T-helper 1 cell treated with Interleukin-12 subunit alpha and Interleukin-12 subunit beta and Interleukin-4 antibody, amounts not matched to agents 30 μg/mL and 1 μg/mL, for 36 hours (primary cell): ENCODE measurements around the gene CORO2B.

Experiments used
- H3K27ac Mint-ChIP-seq: one replicate; pipeline ENCODE4 v1.8.0; 2021; ENCODE audit warnings: mild to moderate bottlenecking, mixed read lengths
- H3K27me3 Mint-ChIP-seq: one replicate; pipeline ENCODE4 v1.8.0; 2021; ENCODE audit warnings: low read depth, mixed read lengths
- H3K36me3 Mint-ChIP-seq: one replicate; pipeline ENCODE4 v1.8.0; 2021; ENCODE audit warnings: low read depth, mixed read lengths
- H3K4me1 Mint-ChIP-seq: one replicate; pipeline ENCODE4 v1.8.0; 2021; ENCODE audit warnings: low read depth, mixed read lengths
- H3K4me3 Mint-ChIP-seq: one replicate; pipeline ENCODE4 v1.8.0; 2021; ENCODE audit warnings: mild to moderate bottlenecking, moderate library complexity, mixed read lengths
- H3K9me3 Mint-ChIP-seq: one replicate; pipeline ENCODE4 v1.8.0; 2021; ENCODE audit warnings: mixed read lengths

Gene CORO2B

GRCh38 chr15:68653031-68653635 lies 74.3 kb downstream of the CORO2B start:
- H3K36me3 Mint-ChIP-seq: no peaks in the 10 kb centered on the region
- no peak overlapping the region for H3K4me3 Mint-ChIP-seq

GRCh38 chr15:68653801-68654200 lies 75.0 kb downstream of the CORO2B start:
- Mint-ChIP-seq H3K4me1 (no peaks in the 10 kb centered on the region), H3K36me3 (no peaks in the 10 kb centered on the region), H3K27ac (no peak overlapping the region), H3K9me3 (no peaks in the 10 kb centered on the region), H3K4me3 (no peak overlapping the region), H3K27me3 (no peaks in the 10 kb centered on the region)

More at GRCh38 chr15:68653031-68653635, 74.3 kb downstream of the CORO2B start:
- Mint-ChIP-seq H3K9me3 (no peaks in the 10 kb centered on the region), H3K4me1 (no peaks in the 10 kb centered on the region), H3K27ac (no peak overlapping the region), H3K27me3 (no peaks in the 10 kb centered on the region)

GRCh38 chr15:68654786-68655560 lies 76.2 kb downstream of the CORO2B start:
- no peaks in the 10 kb centered on the region for H3K4me1 Mint-ChIP-seq
- H3K27me3 Mint-ChIP-seq: no peaks in the 10 kb centered on the region

GRCh38 chr15:68655686-68656437 lies 77.1 kb downstream of the CORO2B start:
- H3K36me3 Mint-ChIP-seq: no peaks in the 10 kb centered on the region

More at GRCh38 chr15:68654786-68655560, 76.2 kb downstream of the CORO2B start:
- Mint-ChIP-seq H3K4me3 (no peak overlapping the region), H3K9me3 (no peaks in the 10 kb centered on the region), H3K27ac (no peak overlapping the region), H3K36me3 (no peaks in the 10 kb centered on the region)

GRCh38 chr15:68656438-68656739 lies 77.6 kb downstream of the CORO2B start:
- Mint-ChIP-seq H3K9me3 (no peaks in the 10 kb centered on the region), H3K4me1 (no peaks in the 10 kb centered on the region), H3K4me3 (no peak overlapping the region), H3K27me3 (no peaks in the 10 kb centered on the region), H3K36me3 (no peaks in the 10 kb centered on the region), H3K27ac (no peak overlapping the region)

More at GRCh38 chr15:68655686-68656437, 77.1 kb downstream of the CORO2B start:
- Mint-ChIP-seq H3K27ac (no peak overlapping the region), H3K27me3 (no peaks in the 10 kb centered on the region), H3K4me1 (no peaks in the 10 kb centered on the region), H3K4me3 (no peak overlapping the region), H3K9me3 (no peaks in the 10 kb centered on the region)

- H3K9me3 Mint-ChIP-seq: no peaks in the 10 kb centered on the region
- no peak overlapping the region for H3K27ac Mint-ChIP-seq
- no peaks in the 10 kb centered on the region for H3K36me3 Mint-ChIP-seq
- H3K4me1 Mint-ChIP-seq: no peaks in the 10 kb centered on the region
- no peak overlapping the region for H3K4me3 Mint-ChIP-seq
- H3K27me3 Mint-ChIP-seq: peaks cover 3% of the 10 kb centered on the region
Observed at GRCh38 chr15:68658151-68658550, 79.4 kb downstream of the CORO2B start.

- no peak overlapping the region for H3K4me3 Mint-ChIP-seq
- H3K27ac Mint-ChIP-seq: no peak overlapping the region
- H3K36me3 Mint-ChIP-seq: no peaks in the 10 kb centered on the region
- H3K4me1 Mint-ChIP-seq: no peaks in the 10 kb centered on the region
- H3K9me3 Mint-ChIP-seq: no peaks in the 10 kb centered on the region
- peaks cover 5% of the 10 kb centered on the region for H3K27me3 Mint-ChIP-seq
Observed at GRCh38 chr15:68658641-68659358, 80.0 kb downstream of the CORO2B start.

GRCh38 chr15:68663526-68663925 lies 84.7 kb downstream of the CORO2B start:
- H3K4me1 Mint-ChIP-seq: no peaks in the 10 kb centered on the region
- no peak overlapping the region for H3K4me3 Mint-ChIP-seq
- no peaks in the 10 kb centered on the region for H3K9me3 Mint-ChIP-seq
- H3K36me3 Mint-ChIP-seq: no peaks in the 10 kb centered on the region
- H3K27ac Mint-ChIP-seq: no peak overlapping the region
- H3K27me3 Mint-ChIP-seq: peaks cover 13% of the 10 kb centered on the region

GRCh38 chr15:68666120-68666811 lies 87.5 kb downstream of the CORO2B start:
- H3K9me3 Mint-ChIP-seq: no peaks in the 10 kb centered on the region
- H3K4me1 Mint-ChIP-seq: no peaks in the 10 kb centered on the region
- H3K36me3 Mint-ChIP-seq: no peaks in the 10 kb centered on the region
- H3K27me3 Mint-ChIP-seq: peaks cover 15% of the 10 kb centered on the region
- no peak overlapping the region for H3K27ac Mint-ChIP-seq
- no peak overlapping the region for H3K4me3 Mint-ChIP-seq

- Mint-ChIP-seq H3K4me1 (no peaks in the 10 kb centered on the region), H3K36me3 (no peaks in the 10 kb centered on the region), H3K4me3 (no peak overlapping the region), H3K27me3 (peaks cover 18% of the 10 kb centered on the region), H3K9me3 (no peaks in the 10 kb centered on the region), H3K27ac (no peak overlapping the region)
Observed at GRCh38 chr15:68666812-68667450, 88.1 kb downstream of the CORO2B start.

- no peak overlapping the region for H3K27ac Mint-ChIP-seq
- H3K4me1 Mint-ChIP-seq: no peaks in the 10 kb centered on the region
- no peaks in the 10 kb centered on the region for H3K9me3 Mint-ChIP-seq
- no peak overlapping the region for H3K4me3 Mint-ChIP-seq
- H3K36me3 Mint-ChIP-seq: no peaks in the 10 kb centered on the region
- H3K27me3 Mint-ChIP-seq: peaks cover 24% of the 10 kb centered on the region
Observed at GRCh38 chr15:68667800-68668625, 89.2 kb downstream of the CORO2B start.

- Mint-ChIP-seq H3K27me3 (peaks cover 21% of the 10 kb centered on the region), H3K36me3 (no peaks in the 10 kb centered on the region), H3K27ac (no peak overlapping the region), H3K4me1 (no peaks in the 10 kb centered on the region), H3K4me3 (no peak overlapping the region), H3K9me3 (no peaks in the 10 kb centered on the region)
Observed at GRCh38 chr15:68668926-68669600, 90.3 kb downstream of the CORO2B start.

GRCh38 chr15:68672251-68672650 lies 93.5 kb downstream of the CORO2B start:
- H3K27ac Mint-ChIP-seq: no peak overlapping the region

More at GRCh38 chr15:68672251-68672650, 93.5 kb downstream of the CORO2B start:
- Mint-ChIP-seq H3K9me3 (no peaks in the 10 kb centered on the region), H3K27me3 (peaks cover 14% of the 10 kb centered on the region), H3K36me3 (no peaks in the 10 kb centered on the region), H3K4me3 (no peak overlapping the region), H3K4me1 (peaks cover 4% of the 10 kb centered on the region)
